ENCODE results near the gene CLEC18A.
"Not testable (repeated sequence)": the region's sequence is repeated elsewhere in the genome, so short reads cannot be mapped to it uniquely, and the experiment has no call there.

Gene CLEC18A

GRCh38 chr16:70012951-70013350 lies 61.8 kb downstream of the CLEC18A start:
- H3K4me3 Mint-ChIP-seq; ATAC-seq; DNase-seq (ENCODE audit: low spot score in 2 of 2); H3K9me3 Mint-ChIP-seq; H3K4me1 Mint-ChIP-seq: not testable (repeated sequence)
- peaks cover 54% of the 10 kb centered on the region for H3K36me3 Mint-ChIP-seq
- peak overlapping the region; percentile 65 for H3K27ac Mint-ChIP-seq

All from stimulated activated effector memory CD8-positive, alpha-beta T cell treated with anti-CD3 and anti-CD28 coated beads, Interleukin-12 subunit alpha, Interleukin-12 subunit beta, amount 100 ng/mL, for 72 hours (primary cell).